K562 (cell line): ENCODE measurements around the gene U2SURP. TPM values are rescaled to one million over a fixed set of nuclear protein-coding genes. Genes with fewer than 3 reads are reported as not detected.
"Not testable (repeated sequence)": the region's sequence is repeated elsewhere in the genome, so short reads cannot be mapped to it uniquely, and the experiment has no call there.

ENCODE experiments used
- ATAC-seq: fragments of 200-7000 bp; cut with Tn5 transposase; 3 replicates; pipeline ENCODE4 v1.9.1; 2020; ENCODE audit warnings: moderate library complexity
- BruUV-seq: library from RNA; stranded (reverse); fragments of 400-500 nt; replicated peaks from 2 replicates; lab custom pipeline; 2021; lab: Mats Ljungman, UMichigan
- CTCF ChIA-PET: fragments of 300-600 bp; formaldehyde crosslinking; extraction: SDS; loops from one replicate; lab custom pipeline; 2021; ENCODE audit warnings: low intra/inter-chr PET ratio; lab: Yijun Ruan, JAX
- POLR2A ChIA-PET: fragments of 300-600, 350-650 bp; sonication (Branson Sonifier 250); formaldehyde crosslinking; extraction: SDS; loops from one replicate; lab custom pipeline; 2021; ENCODE audit warnings: antibody characterized with exemption, inconsistent platforms; lab: Yijun Ruan, JAX
- DNase-seq, 4 experiments: peaks; one replicate each; pipeline versions ENCODE4 v3.0.0 to v3.0.0-alpha.2; 2011 to 2018; ENCODE audit warnings: low spot score in 3 of 4, mixed read lengths in 3 of 4; ENCODE audit errors: extremely low read depth in 1 of 4
- FAIRE-seq: peaks from 2 replicates; lab custom pipeline; 2011; peaks lifted over from hg19 to GRCh38; lab: Jason Lieb, UNC
- H2AFZ ChIP-seq: 2 replicates; pipeline ENCODE4 v1.6.0; 2011; ENCODE audit warnings: low read depth, low read length, control low read depth, inconsistent platforms
- H3K27ac ChIP-seq: fragments of 200-600 bp; 3 replicates; pipeline ENCODE4 v1.8.0; 2011; ENCODE audit warnings: low read depth, mild to moderate bottlenecking, control low read depth, inconsistent platforms, low read length, moderate library complexity, mixed read lengths; ENCODE audit errors: extremely low read depth
- H3K27me3 ChIP-seq, 2 experiments: fragments of 300-600 bp in 1 of 2; 2 replicates in 1 of 2; 3 replicates in 1 of 2; pipeline versions ENCODE4 v1.6.0 to v1.8.0; 2011; ENCODE audit warnings: inconsistent platforms in 2 of 2, low read length in 2 of 2, mild to moderate bottlenecking in 1 of 2, mixed read lengths in 1 of 2, moderate library complexity in 1 of 2; ENCODE audit not compliant: control insufficient read depth in 2 of 2, insufficient read depth in 2 of 2
- H3K36me3 ChIP-seq: fragments of 300-600 bp; 3 replicates; pipeline ENCODE4 v1.8.0; 2011; ENCODE audit warnings: mild to moderate bottlenecking, low read length, inconsistent platforms; ENCODE audit not compliant: control insufficient read depth, insufficient read depth
- H3K4me1 ChIP-seq, 2 experiments: fragments of 200-600 bp in 1 of 2; replicated peaks in 1 of 2; 2 replicates in 1 of 2; 3 replicates in 1 of 2; pipeline versions ENCODE4 v1.5.1 to v1.8.0; 2011; ENCODE audit warnings: inconsistent platforms in 2 of 2, low read length in 2 of 2, mild to moderate bottlenecking in 1 of 2, mixed read lengths in 1 of 2, moderate library complexity in 1 of 2; ENCODE audit not compliant: control insufficient read depth in 2 of 2, insufficient read depth in 2 of 2
- H3K4me2 ChIP-seq: 2 replicates; pipeline ENCODE4 v1.6.1; 2011; ENCODE audit warnings: low read length, control low read depth, inconsistent platforms, mixed read lengths; ENCODE audit not compliant: insufficient read depth
- H3K4me3 ChIP-seq: fragments of 200-600 bp; sonication (generic), shearing (Covaris generic); 2 replicates; pipeline ENCODE4 v1.5.1; 2016; ENCODE audit warnings: control low read depth, inconsistent platforms
- H3K79me2 ChIP-seq: fragments of 200-600 bp; 3 replicates; pipeline ENCODE4 v1.8.0; 2011; ENCODE audit warnings: low read length, inconsistent platforms; ENCODE audit not compliant: control insufficient read depth, insufficient read depth
- H3K9ac ChIP-seq, 2 experiments: 2 replicates each; pipeline versions ENCODE4 v1.6.0 to v1.6.1; 2011; ENCODE audit warnings: low read depth in 2 of 2, low read length in 2 of 2, control low read depth in 1 of 2, inconsistent platforms in 1 of 2, mild to moderate bottlenecking in 1 of 2, mixed read lengths in 1 of 2; ENCODE audit not compliant: insufficient read depth in 1 of 2
- H3K9me1 ChIP-seq: one replicate; pipeline ENCODE4 v1.6.0; 2011; ENCODE audit warnings: inconsistent platforms, mild to moderate bottlenecking, low read length, moderate library complexity; ENCODE audit not compliant: control insufficient read depth, insufficient read depth
- H3K9me3 ChIP-seq: replicated peaks from 2 replicates; pipeline ENCODE4 v1.5.1; 2011; ENCODE audit warnings: low read depth, low read length, inconsistent platforms; ENCODE audit not compliant: control insufficient read depth, insufficient read depth
- H4K20me1 ChIP-seq: replicated peaks from 2 replicates; pipeline ENCODE4 v1.6.1; 2011; ENCODE audit warnings: low read length, inconsistent platforms, mixed read lengths; ENCODE audit not compliant: control insufficient read depth, insufficient read depth
- KLF13 ChIP-seq: fragments of 450-650 bp; IDR thresholded peaks from 2 replicates; pipeline ENCODE4 v1.6.1; 2016; ENCODE audit warnings: missing genetic modification characterization, low read depth, mild to moderate bottlenecking, missing compliant biosample characterization, moderate library complexity, borderline replicate concordance
- SAP30 ChIP-seq: fragments of 200-600 bp; sonication (generic); IDR thresholded peaks from 2 replicates; pipeline ENCODE4 v1.6.1; 2012; ENCODE audit warnings: borderline replicate concordance, low read depth, mild to moderate bottlenecking, moderate library complexity, low read length, control low read depth, inconsistent platforms; ENCODE audit not compliant: insufficient read depth, poor library complexity, severe bottlenecking
- WGBS: fragments of 100-300 bp; shearing (Covaris generic); methylation state at CpG from one replicate; pipeline ENCODE4 v1.1.6; 2016; ENCODE audit warnings: low coverage, mixed read lengths; ENCODE audit not compliant: insufficient coverage; ENCODE audit errors: missing lambda C conversion rate; 5-methylcytosine and 5-hydroxymethylcytosine counted together
- in situ Hi-C: fragments of 300-500 bp; cut with MboI; formaldehyde crosslinking; loops from 4 replicates; pipeline ENCODE4 v1.15.0; 2018; ENCODE audit warnings: inconsistent platforms, mixed read lengths
- intact Hi-C: fragments of 100-400 bp; cut with micrococcal nuclease; formaldehyde crosslinking; loops from 2 replicates; pipeline ENCODE4 v1.14.2; 2022
- polyA plus RNA-seq, 8 experiments: library from polyadenylated mRNA; depleted of rRNA in 4 of 8; stranded (reverse) in 5 of 8; unstranded in 3 of 8; fragments of >200 nt; fragmentation: Nextera tagmentation in 2 of 8; fragmentation: Illumina TruSeq in 1 of 8; extraction: Ambion mirVana in 2 of 8; extraction: Trizol in 1 of 8; gene quantifications; 2 replicates each; pipeline versions ENCODE4 v1.2.1 to v1.2.3, GENCODE V29; 2011 to 2014; ENCODE audit warnings: inconsistent platforms in 1 of 8, missing spikeins in 1 of 8
- total RNA-seq, 7 experiments: library from RNA; depleted of rRNA in 6 of 7; stranded (reverse); fragments of >200 nt in 6 of 7; fragmentation: Illumina TruSeq in 2 of 7; extraction: Trizol in 2 of 7; gene quantifications; 2 replicates each; pipeline versions ENCODE4 v1.2.1 to v1.2.3, GENCODE V29; 2011 to 2021; ENCODE audit warnings: low replicate concordance in 1 of 7
- TF ChIP-seq, protein P1 (sequence below): sonication (generic); formaldehyde crosslinking; IDR thresholded peaks from 2 replicates; pipeline ENCODE4 v1.8.0; 2022; ENCODE audit warnings: missing genetic modification reagents, mild to moderate bottlenecking, borderline replicate concordance
- TF ChIP-seq, protein P2 (sequence below): sonication (generic); formaldehyde crosslinking; IDR thresholded peaks from 2 replicates; pipeline ENCODE4 v1.8.0; 2022; ENCODE audit warnings: mild to moderate bottlenecking, missing genetic modification reagents

Gene U2SURP
- total and polyA plus RNA-seq, 9 of the 15 experiments (the other 6 are each of a cell fraction or from before 2014, with no cell fraction given) = 128 to 322 (median 191) TPM

DNA sequence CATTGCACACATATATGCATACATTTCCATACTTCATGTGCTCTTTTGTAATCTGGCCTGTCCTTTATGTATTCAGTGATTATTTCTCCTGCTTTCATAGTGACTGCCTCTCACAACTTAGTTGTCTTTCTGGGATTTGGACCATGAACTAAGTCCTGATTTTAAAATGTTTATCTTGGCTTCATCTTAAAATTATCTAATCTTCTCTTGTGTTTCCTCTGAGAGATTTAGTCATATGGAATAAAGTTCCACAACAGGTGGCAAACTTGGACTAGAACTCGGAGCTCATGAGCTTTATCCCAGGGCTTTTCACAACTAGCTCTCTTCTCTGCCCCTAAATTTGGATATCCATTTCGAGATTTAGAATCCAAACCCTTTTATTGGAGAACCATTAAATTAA lies 44.3 kb downstream of the U2SURP start:
- TF ChIP-seq SAP30 (no peak), KLF13 (no peak)
- TF ChIP-seq, protein P1, sequence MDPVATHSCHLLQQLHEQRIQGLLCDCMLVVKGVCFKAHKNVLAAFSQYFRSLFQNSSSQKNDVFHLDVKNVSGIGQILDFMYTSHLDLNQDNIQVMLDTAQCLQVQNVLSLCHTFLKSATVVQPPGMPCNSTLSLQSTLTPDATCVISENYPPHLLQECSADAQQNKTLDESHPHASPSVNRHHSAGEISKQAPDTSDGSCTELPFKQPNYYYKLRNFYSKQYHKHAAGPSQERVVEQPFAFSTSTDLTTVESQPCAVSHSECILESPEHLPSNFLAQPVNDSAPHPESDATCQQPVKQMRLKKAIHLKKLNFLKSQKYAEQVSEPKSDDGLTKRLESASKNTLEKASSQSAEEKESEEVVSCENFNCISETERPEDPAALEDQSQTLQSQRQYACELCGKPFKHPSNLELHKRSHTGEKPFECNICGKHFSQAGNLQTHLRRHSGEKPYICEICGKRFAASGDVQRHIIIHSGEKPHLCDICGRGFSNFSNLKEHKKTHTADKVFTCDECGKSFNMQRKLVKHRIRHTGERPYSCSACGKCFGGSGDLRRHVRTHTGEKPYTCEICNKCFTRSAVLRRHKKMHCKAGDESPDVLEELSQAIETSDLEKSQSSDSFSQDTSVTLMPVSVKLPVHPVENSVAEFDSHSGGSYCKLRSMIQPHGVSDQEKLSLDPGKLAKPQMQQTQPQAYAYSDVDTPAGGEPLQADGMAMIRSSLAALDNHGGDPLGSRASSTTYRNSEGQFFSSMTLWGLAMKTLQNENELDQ = no peak
- TF ChIP-seq, protein P2, sequence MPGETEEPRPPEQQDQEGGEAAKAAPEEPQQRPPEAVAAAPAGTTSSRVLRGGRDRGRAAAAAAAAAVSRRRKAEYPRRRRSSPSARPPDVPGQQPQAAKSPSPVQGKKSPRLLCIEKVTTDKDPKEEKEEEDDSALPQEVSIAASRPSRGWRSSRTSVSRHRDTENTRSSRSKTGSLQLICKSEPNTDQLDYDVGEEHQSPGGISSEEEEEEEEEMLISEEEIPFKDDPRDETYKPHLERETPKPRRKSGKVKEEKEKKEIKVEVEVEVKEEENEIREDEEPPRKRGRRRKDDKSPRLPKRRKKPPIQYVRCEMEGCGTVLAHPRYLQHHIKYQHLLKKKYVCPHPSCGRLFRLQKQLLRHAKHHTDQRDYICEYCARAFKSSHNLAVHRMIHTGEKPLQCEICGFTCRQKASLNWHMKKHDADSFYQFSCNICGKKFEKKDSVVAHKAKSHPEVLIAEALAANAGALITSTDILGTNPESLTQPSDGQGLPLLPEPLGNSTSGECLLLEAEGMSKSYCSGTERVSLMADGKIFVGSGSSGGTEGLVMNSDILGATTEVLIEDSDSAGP (CRISPR knock-in tag) = no peak
- Histone ChIP-seq H3K27me3 (no peaks in the 10 kb centered on the region), H3K9me1 (no peaks in the 10 kb centered on the region), H3K36me3 (peaks cover 74% of the 10 kb centered on the region), H3K27ac (no peak overlapping the region), H3K4me3 (no peak overlapping the region), H4K20me1 (no peaks in the 10 kb centered on the region), H3K9ac (no peak overlapping the region), H3K4me1 (no peaks in the 10 kb centered on the region), H3K4me2 (no peak overlapping the region), H3K9me3 (0 out of 2 replicates have a peak, but pooled peaks cover 1% of the 10 kb centered on the region), H2AFZ (no peak overlapping the region), H3K79me2 (peaks cover 27% of the 10 kb centered on the region)
- POLR2A ChIA-PET = interaction anchor here (0.7 to 1.1 kb wide), 2 partner anchors 79 to 178 kb away, joined by 3 read pairs; no protein-coding TSS in a partner anchor
- no TSS peak for BruUV-seq
- intact Hi-C loops (no loop called here), in situ Hi-C loops (no loop called here)
- no peak for FAIRE-seq
- CTCF ChIA-PET = no interaction called here
- DNase-seq = no peak
- WGBS = 90% methylated on average over 2 of the region's 2 CpGs
- no peak for ATAC-seq

DNA sequence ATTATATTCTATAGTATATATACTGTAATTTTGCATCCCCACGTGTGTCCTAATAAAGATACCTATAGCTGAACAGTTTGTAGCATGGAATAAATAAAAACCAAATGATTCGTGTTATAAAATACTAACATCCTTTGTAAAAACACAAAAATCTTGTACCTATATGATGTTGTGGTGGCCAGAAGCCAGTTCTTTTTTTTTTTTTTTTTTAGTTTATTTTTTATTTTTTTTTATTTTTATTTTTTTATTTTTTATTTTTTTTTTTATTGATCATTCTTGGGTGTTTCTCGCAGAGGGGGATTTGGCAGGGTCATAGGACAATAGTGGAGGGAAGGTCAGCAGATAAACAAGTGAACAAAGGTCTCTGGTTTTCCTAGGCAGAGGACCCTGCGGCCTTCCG lies 44.7 kb downstream of the U2SURP start:
- peaks cover 74% of the 10 kb centered on the region for H3K36me3 ChIP-seq
- POLR2A ChIA-PET = interaction anchor here (1.1 kb wide), 1 partner anchor 78 kb away, joined by 3 read pairs; no protein-coding TSS in a partner anchor

More for the DNA sequence above, 44.7 kb downstream of the U2SURP start:
- DNase-seq, H3K9me1 ChIP-seq, H3K4me1 ChIP-seq, FAIRE-seq, H3K4me2 ChIP-seq, in situ Hi-C loops, H4K20me1 ChIP-seq, H3K27me3 ChIP-seq, H3K27ac ChIP-seq, H3K9me3 ChIP-seq, ATAC-seq, H3K9ac ChIP-seq, BruUV-seq, intact Hi-C loops, H2AFZ ChIP-seq, H3K4me3 ChIP-seq, CTCF ChIA-PET: not testable (repeated sequence)
- 93% methylated on average over 2 of the region's 5 CpGs for WGBS
- peaks cover 23% of the 10 kb centered on the region for H3K79me2 ChIP-seq
